Measurements from ENCODE around the gene PHF21B. TPM values are rescaled to one million over a fixed set of nuclear protein-coding genes. Genes with fewer than 3 reads are reported as not detected.

Gene PHF21B
- total and polyA plus RNA-seq, 2 donors (not counting 3 experiments of a cell fraction or from before 2014, with no cell fraction given) = not detected

DNA sequence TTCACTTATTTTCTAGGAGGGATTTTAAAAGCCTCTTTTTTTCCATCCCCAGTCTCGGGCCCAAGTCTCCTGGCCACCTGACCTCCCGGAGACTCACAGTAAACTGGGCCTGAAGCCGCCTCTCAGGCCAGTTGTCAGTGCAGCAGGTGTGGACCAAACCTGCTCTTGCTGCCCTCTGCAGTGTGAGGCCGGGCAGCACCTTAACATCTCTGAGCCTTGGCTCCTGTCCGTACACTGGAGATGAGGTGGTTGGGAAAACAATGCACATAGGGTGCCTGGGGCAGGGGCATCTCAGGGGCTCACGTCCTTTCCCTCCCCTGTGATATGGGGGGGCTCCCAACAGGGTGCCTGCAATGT lies 45.1 kb downstream of the PHF21B start:
- ChIA-PET CTCF (no interaction called here), POLR2A (no interaction called here)
- H2AFZ ChIP-seq (ENCODE audit: low read depth, low read length) = no peak overlapping the region
- dilution Hi-C loops (cut with MboI; ENCODE audit: extremely low pct_ligation_motif_present, low sequenced_read_pairs) (no loop called here), intact Hi-C loops (cut with micrococcal nuclease) (no loop called here)
- H3K9me3 ChIP-seq (replicated peaks; ENCODE audit: control insufficient read depth, insufficient read depth, low read length) = no peaks in the 10 kb centered on the region
- TF ChIP-seq POLR2AphosphoS5 (IDR thresholded peaks at IDR 0.05; ENCODE audit: insufficient read depth, low read depth, low read length) = no peak
- TF ChIP-seq MAX (IDR thresholded peaks at IDR 0.05; ENCODE audit: insufficient read depth, insufficient read length) = no peak
- no peak for TF ChIP-seq EZH2 (IDR thresholded peaks at IDR 0.05; ENCODE audit: borderline replicate concordance, low read depth, low read length, severe bottlenecking)
- TF ChIP-seq GATA2 (IDR thresholded peaks at IDR 0.05; ENCODE audit: insufficient read depth, insufficient read length, low read depth, low read length) = no peak
- TF ChIP-seq FOS (IDR thresholded peaks at IDR 0.05; ENCODE audit: borderline replicate concordance, insufficient read depth, low read length) = no peak
- TF ChIP-seq MYC (IDR thresholded peaks at IDR 0.05; ENCODE audit: low read depth, low read length) = no peak
- no peak for TF ChIP-seq CTCF (IDR thresholded peaks at IDR 0.05; ENCODE audit: extremely low read depth in 1 of 2, insufficient read depth in 1 of 2, low read depth in 1 of 2, low read length in 2 of 2)
- no peak for TF ChIP-seq POLR2A (IDR thresholded peaks at IDR 0.05; ENCODE audit: low read depth, low read length)
- no peak for TF ChIP-seq JUN (IDR thresholded peaks at IDR 0.05; ENCODE audit: borderline replicate concordance, insufficient read depth, insufficient read length, low read depth)
- H3K4me1 ChIP-seq (ENCODE audit: control insufficient read depth, extremely low read depth, insufficient read depth, low read length) = no peaks in the 10 kb centered on the region
- no peak overlapping the region for H3K9ac ChIP-seq (replicated peaks; ENCODE audit: extremely low read depth, insufficient read depth, low read length)
- FAIRE-seq (no peak), DNase-seq (ENCODE audit: low read depth, low spot score) (no peak)
- H3K27me3 ChIP-seq (ENCODE audit: control insufficient read depth in 2 of 2, insufficient read depth in 2 of 2, low read length in 2 of 2) = no peaks in the 10 kb centered on the region
- no peak overlapping the region for H3K4me2 ChIP-seq (ENCODE audit: insufficient read depth, low read length)
- no peaks in the 10 kb centered on the region for H3K79me2 ChIP-seq (ENCODE audit: control insufficient read depth, insufficient read depth, low read length)
- no TSS peak for BruUV-seq (replicated peaks)
- H4K20me1 ChIP-seq (replicated peaks; ENCODE audit: control insufficient read depth, extremely low read depth, insufficient read depth, low read length) = no peaks in the 10 kb centered on the region
- no peak overlapping the region for H3K27ac ChIP-seq (ENCODE audit: insufficient read depth, low read depth, low read length)
- H3K9me1 ChIP-seq (replicated peaks; ENCODE audit: control insufficient read depth, extremely low read depth, insufficient read depth, low read length) = no peaks in the 10 kb centered on the region
- H3K36me3 ChIP-seq (ENCODE audit: control insufficient read depth in 2 of 2, extremely low read depth in 1 of 2, insufficient read depth in 2 of 2, low read length in 2 of 2) = no peaks in the 10 kb centered on the region
- no peak overlapping the region for H3K4me3 ChIP-seq (replicated peaks in 1 of 3; ENCODE audit: insufficient read depth in 1 of 3, low read depth in 1 of 3, low read length in 3 of 3)
